ENCODE measurements around the gene HAUS5.
"Not testable (repeated sequence)": the region's sequence is repeated elsewhere in the genome, so short reads cannot be mapped to it uniquely, and the experiment has no call there.

Gene HAUS5

GRCh38 chr19:35641515-35642151 lies 29.1 kb downstream of the HAUS5 start, which contains the start of gene ETV2:
Gene ETV2 (plus strand): TSS chr19:35641745. CDS start chr19:35642461, 716 bp downstream.
- DNase-seq (ENCODE audit: low read depth in 1 of 2, low spot score in 1 of 2): peak in 1 of 2 donors; percentile 24

GRCh38 chr19:35642312-35642711 lies 29.8 kb downstream of the HAUS5 start:
- no peak for DNase-seq (ENCODE audit: low read depth in 1 of 2, low spot score in 1 of 2)

- DNase-seq (ENCODE audit: low read depth in 1 of 2, low spot score in 1 of 2): no peak
These were observed 30.3 kb downstream of the HAUS5 start for GRCh38 chr19:35642798-35643254.

DNA sequence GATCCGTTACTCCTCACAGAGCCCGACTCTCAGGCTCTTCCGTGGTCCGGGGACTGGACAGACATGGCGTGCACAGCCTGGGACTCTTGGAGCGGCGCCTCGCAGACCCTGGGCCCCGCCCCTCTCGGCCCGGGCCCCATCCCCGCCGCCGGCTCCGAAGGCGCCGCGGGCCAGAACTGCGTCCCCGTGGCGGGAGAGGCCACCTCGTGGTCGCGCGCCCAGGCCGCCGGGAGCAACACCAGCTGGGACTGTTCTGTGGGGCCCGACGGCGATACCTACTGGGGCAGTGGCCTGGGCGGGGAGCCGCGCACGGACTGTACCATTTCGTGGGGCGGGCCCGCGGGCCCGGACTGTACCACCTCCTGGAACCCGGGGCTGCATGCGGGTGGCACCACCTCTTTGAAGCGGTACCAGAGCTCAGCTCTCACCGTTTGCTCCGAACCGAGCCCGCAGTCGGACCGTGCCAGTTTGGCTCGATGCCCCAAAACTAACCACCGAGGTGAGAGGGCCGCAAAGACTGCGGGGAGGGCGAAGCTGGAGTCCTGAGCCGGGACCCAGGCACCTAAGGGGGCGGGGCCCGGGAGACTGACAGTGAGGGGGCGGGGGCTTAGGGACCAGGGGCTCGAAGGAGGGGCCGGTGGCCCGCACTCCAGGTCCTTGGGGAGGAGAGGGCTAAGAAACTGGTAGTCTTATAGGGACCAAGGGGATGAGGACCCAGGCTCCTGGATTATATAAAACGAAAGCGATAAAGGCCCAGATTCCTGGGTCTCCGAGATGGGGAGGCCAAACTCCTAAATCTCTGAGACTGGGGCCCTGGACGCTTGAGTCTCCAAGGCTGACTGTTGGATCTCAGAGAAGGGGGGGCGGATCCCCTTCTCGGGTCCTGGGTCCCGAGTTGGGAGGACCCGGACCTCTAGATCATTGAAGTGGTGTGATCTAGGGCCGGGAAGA lies 31.0 kb downstream of the HAUS5 start:
- DNase-seq (ENCODE audit: low read depth in 1 of 2, low spot score in 1 of 2): peak; percentile 56 to 66

DNA sequence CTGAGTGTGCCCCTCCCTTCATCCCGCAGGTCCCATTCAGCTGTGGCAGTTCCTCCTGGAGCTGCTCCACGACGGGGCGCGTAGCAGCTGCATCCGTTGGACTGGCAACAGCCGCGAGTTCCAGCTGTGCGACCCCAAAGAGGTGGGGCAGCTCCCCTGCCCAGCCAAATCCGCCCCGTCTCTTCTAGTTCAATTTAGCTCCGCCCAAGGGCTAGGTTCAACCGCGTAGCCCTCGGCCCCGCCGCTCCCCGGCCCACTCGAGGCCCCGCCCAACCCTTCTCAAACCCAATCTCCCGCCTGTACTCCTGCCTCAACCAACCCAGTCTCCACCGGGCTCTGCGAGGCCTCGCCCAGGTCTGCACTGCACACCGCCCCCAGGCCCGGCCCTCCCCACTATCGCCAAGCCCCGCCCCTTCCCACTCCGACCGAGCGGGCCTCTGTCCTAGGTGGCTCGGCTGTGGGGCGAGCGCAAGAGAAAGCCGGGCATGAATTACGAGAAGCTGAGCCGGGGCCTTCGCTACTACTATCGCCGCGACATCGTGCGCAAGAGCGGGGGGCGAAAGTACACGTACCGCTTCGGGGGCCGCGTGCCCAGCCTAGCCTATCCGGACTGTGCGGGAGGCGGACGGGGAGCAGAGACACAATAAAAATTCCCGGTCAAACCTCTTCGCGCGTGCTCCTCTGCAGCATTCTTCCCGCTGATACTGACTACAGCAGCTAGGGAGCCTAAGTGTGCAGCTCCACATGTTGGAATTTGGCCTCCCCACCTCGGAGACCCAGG lies 31.9 kb downstream of the HAUS5 start:
- DNase-seq (ENCODE audit: low read depth in 1 of 2, low spot score in 1 of 2): peak; percentile 87 to 93

GRCh38 chr19:35644987-35645679 lies 32.6 kb downstream of the HAUS5 start:
- peak; percentile 35 to 55 for DNase-seq (ENCODE audit: low read depth in 1 of 2, low spot score in 1 of 2)

GRCh38 chr19:35645680-35646511 lies 33.4 kb downstream of the HAUS5 start:
- DNase-seq (ENCODE audit: low read depth in 1 of 2, low spot score in 1 of 2): no peak

GRCh38 chr19:35648017-35648961 lies 35.8 kb downstream of the HAUS5 start, which contains the start of gene COX6B1:
Gene COX6B1 (plus strand): TSS chr19:35648323. CDS start chr19:35651244, 2,921 bp downstream.
- DNase-seq (ENCODE audit: low read depth in 1 of 2, low spot score in 1 of 2): peak; percentile 74 to 84

- no peak for DNase-seq (ENCODE audit: low read depth in 1 of 2, low spot score in 1 of 2)
These were observed 38.0 kb downstream of the HAUS5 start for GRCh38 chr19:35650581-35650980.

- DNase-seq (ENCODE audit: low read depth in 1 of 2, low spot score in 1 of 2): not testable (repeated sequence)
These were observed 42.3 kb downstream of the HAUS5 start for GRCh38 chr19:35654828-35655227.

DNA sequence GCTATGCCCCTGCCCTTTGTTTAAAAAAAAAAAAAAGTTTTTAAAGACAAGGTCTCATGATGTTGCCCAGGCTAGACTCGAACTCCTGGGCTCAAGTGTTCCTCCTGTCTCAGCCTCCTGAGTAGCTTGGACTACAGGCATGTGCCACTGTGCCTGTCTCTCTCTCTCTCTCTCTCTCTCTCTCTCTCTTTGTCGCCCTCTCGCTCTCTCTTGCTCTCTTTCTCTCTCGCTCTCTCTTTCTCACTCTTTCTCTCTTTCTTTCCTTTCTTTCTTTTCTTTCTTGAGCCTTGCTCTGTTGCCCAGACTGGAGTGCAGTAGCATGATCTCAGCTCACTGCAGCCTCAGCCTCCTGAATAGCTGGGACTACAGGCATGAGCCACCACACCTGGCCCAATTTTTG lies 43.1 kb downstream of the HAUS5 start:
- DNase-seq (ENCODE audit: low read depth in 1 of 2, low spot score in 1 of 2): no peak

GRCh38 chr19:35656700-35657099 lies 44.2 kb downstream of the HAUS5 start:
- no peak for DNase-seq (ENCODE audit: low read depth in 1 of 2, low spot score in 1 of 2)

GRCh38 chr19:35657904-35658700 lies 45.6 kb downstream of the HAUS5 start:
- no peak for DNase-seq (ENCODE audit: low read depth in 1 of 2, low spot score in 1 of 2)

DNA sequence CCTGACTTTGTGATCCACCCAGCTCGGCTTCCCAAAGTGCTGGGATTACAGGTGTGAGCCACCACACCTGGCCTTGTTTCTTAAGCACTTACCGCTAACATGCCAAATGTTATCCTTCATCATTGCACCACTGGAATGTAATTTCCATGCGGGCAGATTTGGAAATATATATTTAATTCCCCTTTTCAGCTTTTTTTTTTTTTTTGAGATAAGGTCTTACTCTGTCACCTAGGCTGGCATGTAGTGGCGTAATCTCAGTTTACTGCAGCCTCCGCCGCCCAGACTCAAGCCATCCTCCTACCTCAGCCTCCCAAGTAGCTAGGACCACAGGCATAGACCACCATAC lies 49.4 kb downstream of the HAUS5 start:
- DNase-seq (ENCODE audit: low read depth in 1 of 2, low spot score in 1 of 2): no peak

- DNase-seq (ENCODE audit: low read depth in 1 of 2, low spot score in 1 of 2): no peak
These were observed 51.4 kb downstream of the HAUS5 start for GRCh38 chr19:35663981-35664380.

- DNase-seq (ENCODE audit: low read depth in 1 of 2, low spot score in 1 of 2): no peak
These were observed 52.6 kb downstream of the HAUS5 start for GRCh38 chr19:35665157-35665556.

DNA sequence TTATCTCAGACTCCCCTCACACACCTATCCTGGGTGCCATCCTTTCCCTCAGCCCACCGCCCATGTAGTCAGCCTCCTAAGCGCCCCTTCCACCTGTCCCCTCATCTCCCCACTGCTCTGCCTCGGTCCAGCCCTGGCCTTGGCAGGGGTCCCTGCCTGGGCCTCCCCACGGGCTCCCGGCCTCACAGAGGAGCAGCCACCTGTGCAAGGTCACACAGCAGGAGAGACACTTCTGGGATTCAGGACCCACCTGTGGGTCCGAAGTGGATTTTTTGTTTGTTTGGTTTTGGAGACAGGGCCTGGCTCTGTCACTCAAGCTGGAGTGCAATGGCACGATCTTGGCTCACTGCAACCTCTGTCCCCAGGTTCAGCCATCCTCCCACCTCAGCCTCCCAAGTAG lies 53.1 kb downstream of the HAUS5 start:
- no peak for DNase-seq (ENCODE audit: low read depth in 1 of 2, low spot score in 1 of 2)

All from activated T-helper 1 cell treated with anti-CD3 and anti-CD28 coated beads, Interleukin-2, amount 50 U/mL, for 16 hours (primary cell).